Measurements from ENCODE around the gene SPCS3. TPM values are rescaled to one million over a fixed set of nuclear protein-coding genes. Genes with fewer than 3 reads are reported as not detected.
"Not testable (repeated sequence)": the region's sequence is repeated elsewhere in the genome, so short reads cannot be mapped to it uniquely, and the experiment has no call there.

SPCS3 gene
- total and polyA plus RNA-seq, 10 donors, result 20.6 to 164 (median 133) TPM

DNA sequence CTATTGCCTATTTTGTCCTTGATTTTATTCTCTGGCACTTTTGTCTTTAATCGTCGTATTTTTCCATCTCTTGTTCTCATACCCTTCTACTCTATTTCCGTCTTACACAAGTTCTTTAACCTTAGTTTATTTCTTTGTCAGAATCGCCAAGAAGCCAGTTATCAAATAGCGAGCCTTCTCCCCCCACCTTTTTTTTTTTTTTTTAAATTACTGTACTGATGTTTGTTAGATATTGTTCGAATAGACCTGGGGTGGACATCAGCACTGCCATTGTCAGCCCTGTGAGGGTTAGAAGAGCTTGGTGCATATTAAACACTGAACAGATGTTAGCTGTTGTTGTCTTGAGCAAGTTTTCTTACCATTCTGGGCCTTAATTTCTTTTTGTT lies 1.2 kb downstream of the SPCS3 start:
- TF ChIP-seq, protein P1, sequence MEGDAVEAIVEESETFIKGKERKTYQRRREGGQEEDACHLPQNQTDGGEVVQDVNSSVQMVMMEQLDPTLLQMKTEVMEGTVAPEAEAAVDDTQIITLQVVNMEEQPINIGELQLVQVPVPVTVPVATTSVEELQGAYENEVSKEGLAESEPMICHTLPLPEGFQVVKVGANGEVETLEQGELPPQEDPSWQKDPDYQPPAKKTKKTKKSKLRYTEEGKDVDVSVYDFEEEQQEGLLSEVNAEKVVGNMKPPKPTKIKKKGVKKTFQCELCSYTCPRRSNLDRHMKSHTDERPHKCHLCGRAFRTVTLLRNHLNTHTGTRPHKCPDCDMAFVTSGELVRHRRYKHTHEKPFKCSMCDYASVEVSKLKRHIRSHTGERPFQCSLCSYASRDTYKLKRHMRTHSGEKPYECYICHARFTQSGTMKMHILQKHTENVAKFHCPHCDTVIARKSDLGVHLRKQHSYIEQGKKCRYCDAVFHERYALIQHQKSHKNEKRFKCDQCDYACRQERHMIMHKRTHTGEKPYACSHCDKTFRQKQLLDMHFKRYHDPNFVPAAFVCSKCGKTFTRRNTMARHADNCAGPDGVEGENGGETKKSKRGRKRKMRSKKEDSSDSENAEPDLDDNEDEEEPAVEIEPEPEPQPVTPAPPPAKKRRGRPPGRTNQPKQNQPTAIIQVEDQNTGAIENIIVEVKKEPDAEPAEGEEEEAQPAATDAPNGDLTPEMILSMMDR (IDR thresholded peaks at IDR 0.05 in 8 of 11, conservative IDR thresholded peaks at IDR 0.05 in 3 of 11), result no peak
- TF ChIP-seq POLR2A (IDR thresholded peaks at IDR 0.05), result no peak
- TF ChIP-seq POLR2AphosphoS5 (IDR thresholded peaks at IDR 0.05), result no peak
- no peaks in the 10 kb centered on the region for H3K27me3 ChIP-seq (replicated peaks in 1 of 7)
- peaks cover 0 to 12% (median 0%) of the 10 kb centered on the region in 6 donors for H3K36me3 ChIP-seq
- H3K27ac ChIP-seq, result peak overlapping the region; percentile 93 to 100 (median 98)
- H3K4me3 ChIP-seq, result peak overlapping the region; percentile 72 to 99 (median 94)
- peaks cover 20 to 79% (median 61%) of the 10 kb centered on the region in 6 donors for H3K4me1 ChIP-seq
- WGBS, 5 donors, result 0 to 2% (median 1%) methylated on average over 6 of the region's 6 CpGs
- no peak for DNase-seq
- intact Hi-C loops (cut with DNase I; ENCODE audit: low total_unique reads), result no loop called here
- H3K9me3 ChIP-seq, result no peaks in the 10 kb centered on the region

DNA sequence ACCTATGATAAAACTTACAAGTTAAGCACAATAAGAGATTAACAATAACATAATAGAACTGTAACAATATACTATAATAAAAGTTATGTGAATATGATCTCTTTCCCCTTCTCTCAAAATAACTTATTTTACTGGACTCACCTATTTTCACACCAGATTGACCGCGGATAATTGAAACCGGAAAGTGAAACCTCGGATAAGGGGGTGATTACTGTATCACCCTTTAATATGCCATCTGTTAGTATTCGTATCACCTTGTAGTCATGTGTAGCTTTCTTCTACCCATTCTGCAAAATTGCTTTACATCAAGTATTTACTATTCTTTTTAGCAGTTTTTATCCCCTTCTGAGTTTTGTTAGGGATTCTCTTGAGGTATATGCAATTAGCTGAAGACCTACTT lies 1.8 kb downstream of the SPCS3 start:
- no peak for TF ChIP-seq POLR2AphosphoS5 (IDR thresholded peaks at IDR 0.05)
- TF ChIP-seq POLR2A (IDR thresholded peaks at IDR 0.05), result no peak
- TF ChIP-seq, protein P1 (IDR thresholded peaks at IDR 0.05 in 8 of 11, conservative IDR thresholded peaks at IDR 0.05 in 3 of 11), result no peak
- Histone ChIP-seq H3K9me3 (no peaks in the 10 kb centered on the region), H3K4me1 (peaks cover 20 to 85% (median 64%) of the 10 kb centered on the region in 6 donors), H3K4me3 (peak overlapping the region; percentile 72 to 99 (median 94)), H3K36me3 (peaks cover 0 to 18% (median 0%) of the 10 kb centered on the region in 6 donors), H3K27ac (peak overlapping the region in 7 of 8 donors; percentile 98 to 100 (median 99)), H3K27me3 (replicated peaks in 1 of 7) (no peaks in the 10 kb centered on the region)
- WGBS, 5 donors, result 37 to 44% (median 39%) methylated on average over 5 of the region's 5 CpGs
- intact Hi-C loops (cut with DNase I; ENCODE audit: low total_unique reads), result no loop called here
- no peak for DNase-seq

DNA sequence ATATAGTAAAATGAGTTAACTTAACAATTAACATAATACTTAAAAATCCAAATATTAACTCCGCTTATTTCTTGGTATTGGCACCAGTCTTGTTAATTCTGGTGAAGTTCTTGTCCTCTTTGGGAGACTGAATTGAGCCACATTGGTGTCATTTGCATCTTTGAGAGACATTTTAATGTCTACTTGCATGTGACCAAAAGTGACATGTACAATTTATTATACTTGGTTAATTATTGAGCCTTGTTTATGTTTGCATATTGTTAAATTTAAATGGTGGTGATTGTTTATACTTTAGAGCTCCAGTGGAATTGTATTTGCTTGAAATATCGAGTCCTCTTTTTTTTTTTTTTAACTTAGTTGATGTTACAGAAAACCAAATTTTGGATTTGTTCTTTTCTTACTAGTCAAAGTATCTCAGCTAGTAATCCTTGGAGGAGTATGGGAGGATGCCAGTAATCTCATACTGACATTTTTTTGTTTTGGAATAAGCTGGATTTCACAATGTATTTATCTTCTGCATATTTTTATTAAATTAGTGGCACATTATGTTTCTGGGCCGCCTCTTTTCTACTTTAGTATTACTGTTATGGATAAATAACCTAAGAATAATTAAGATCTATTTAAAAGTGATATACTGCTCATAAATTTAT lies 3.9 kb downstream of the SPCS3 start:
- WGBS, 5 donors, result 86 to 93% (median 90%) methylated on average over 3 of the region's 3 CpGs
- intact Hi-C loops (cut with DNase I; ENCODE audit: low total_unique reads), result no loop called here

DNA sequence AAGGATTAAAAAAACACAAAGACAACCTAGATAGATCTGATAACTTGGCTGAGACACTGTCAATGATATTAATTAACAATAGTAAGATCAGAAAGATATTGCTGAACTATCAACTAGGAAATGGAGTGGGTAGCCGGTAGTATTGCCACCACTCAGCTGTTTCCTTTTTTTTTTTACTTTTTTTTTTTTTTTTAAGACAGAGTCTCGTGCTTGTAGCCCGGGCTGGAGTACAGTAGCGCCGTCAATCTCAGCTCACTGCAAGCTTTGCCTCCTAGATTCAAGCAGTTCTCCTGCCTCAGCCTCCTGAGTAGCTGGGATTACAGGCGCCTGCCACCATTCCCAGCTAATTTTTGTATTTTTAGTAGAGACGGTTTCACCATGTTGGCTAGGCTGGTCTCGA lies 5.1 kb downstream of the SPCS3 start:
- DNase-seq, result peak; percentile 42
- H3K4me3 ChIP-seq; H3K27me3 ChIP-seq (replicated peaks in 1 of 7); H3K9me3 ChIP-seq; intact Hi-C loops (cut with DNase I; ENCODE audit: low total_unique reads): not testable (repeated sequence)
- WGBS, 5 donors, result 46 to 63% (median 53%) methylated on average over 8 of the region's 8 CpGs
- H3K4me1 ChIP-seq, result peaks cover 20 to 90% (median 63%) of the 10 kb centered on the region in 6 donors
- H3K36me3 ChIP-seq, result peaks cover 0 to 51% (median 10%) of the 10 kb centered on the region in 6 donors
- H3K27ac ChIP-seq, result peak overlapping the region in 1 of 8 donors; percentile 37

More for the DNA sequence above, 3.9 kb downstream of the SPCS3 start:
- no peak for DNase-seq
- TF ChIP-seq POLR2A (IDR thresholded peaks at IDR 0.05), result no peak
- Histone ChIP-seq H3K9me3 (no peaks in the 10 kb centered on the region), H3K27me3 (replicated peaks in 1 of 7) (no peaks in the 10 kb centered on the region), H3K27ac (peak overlapping the region in 1 of 8 donors; percentile 29), H3K36me3 (peaks cover 0 to 38% (median 2%) of the 10 kb centered on the region in 6 donors), H3K4me3 (no peak overlapping the region), H3K4me1 (peaks cover 20 to 89% (median 67%) of the 10 kb centered on the region in 6 donors)

DNA sequence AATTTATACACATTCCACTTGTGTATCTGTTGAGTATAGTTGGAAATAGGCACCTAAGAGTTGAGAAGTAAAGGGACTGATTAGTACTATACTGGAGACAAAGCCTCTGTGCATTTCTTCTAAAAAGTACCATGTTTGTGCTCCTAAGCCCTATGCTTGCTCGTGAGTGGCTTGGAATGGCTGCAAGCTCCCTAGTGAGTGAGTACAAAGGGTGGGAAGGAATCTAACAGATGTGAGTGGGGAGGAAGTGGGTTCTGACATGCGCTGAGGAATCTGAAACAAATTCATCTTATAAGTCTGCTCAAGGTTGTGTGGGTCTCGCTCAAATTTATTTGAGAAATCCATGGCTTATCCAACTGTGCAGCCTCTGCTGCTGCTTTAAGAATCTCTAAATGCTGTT lies 13.3 kb downstream of the SPCS3 start:
- TF ChIP-seq POLR2AphosphoS5 (IDR thresholded peaks at IDR 0.05) (peak in 1 of 3 donors; percentile 28), POLR2A (IDR thresholded peaks at IDR 0.05) (no peak)
- no peak overlapping the region for H3K27ac ChIP-seq
- no peak for DNase-seq
- WGBS, 5 donors, result 40 to 62% (median 51%) methylated on average over 3 of the region's 3 CpGs
- no peak overlapping the region for H3K4me3 ChIP-seq
- intact Hi-C loops (cut with DNase I; ENCODE audit: low total_unique reads), result loop anchor here (10.0 kb wide), 1 partner anchor 378 kb away; no protein-coding TSS in a partner anchor
- peaks cover 0 to 58% (median 20%) of the 10 kb centered on the region in 6 donors for H3K36me3 ChIP-seq
- H3K9me3 ChIP-seq, result no peaks in the 10 kb centered on the region
- no peaks in the 10 kb centered on the region for H3K27me3 ChIP-seq (replicated peaks in 1 of 7)
- H3K4me1 ChIP-seq, result peaks cover 0 to 20% (median 3%) of the 10 kb centered on the region in 6 donors
